HG03565 (cell line): ENCODE measurements around the gene TC2N.
"Not testable (repeated sequence)": the region's sequence is repeated elsewhere in the genome, so short reads cannot be mapped to it uniquely, and the experiment has no call there.

ENCODE experiments used
- ATAC-seq: cut with Tn5 transposase; IDR thresholded peaks from one replicate; pipeline ENCODE4 v1.9.1; 2021; ENCODE audit warnings: mild to moderate bottlenecking, moderate library complexity; ENCODE audit not compliant: unreplicated experiment

The TC2N gene

DNA sequence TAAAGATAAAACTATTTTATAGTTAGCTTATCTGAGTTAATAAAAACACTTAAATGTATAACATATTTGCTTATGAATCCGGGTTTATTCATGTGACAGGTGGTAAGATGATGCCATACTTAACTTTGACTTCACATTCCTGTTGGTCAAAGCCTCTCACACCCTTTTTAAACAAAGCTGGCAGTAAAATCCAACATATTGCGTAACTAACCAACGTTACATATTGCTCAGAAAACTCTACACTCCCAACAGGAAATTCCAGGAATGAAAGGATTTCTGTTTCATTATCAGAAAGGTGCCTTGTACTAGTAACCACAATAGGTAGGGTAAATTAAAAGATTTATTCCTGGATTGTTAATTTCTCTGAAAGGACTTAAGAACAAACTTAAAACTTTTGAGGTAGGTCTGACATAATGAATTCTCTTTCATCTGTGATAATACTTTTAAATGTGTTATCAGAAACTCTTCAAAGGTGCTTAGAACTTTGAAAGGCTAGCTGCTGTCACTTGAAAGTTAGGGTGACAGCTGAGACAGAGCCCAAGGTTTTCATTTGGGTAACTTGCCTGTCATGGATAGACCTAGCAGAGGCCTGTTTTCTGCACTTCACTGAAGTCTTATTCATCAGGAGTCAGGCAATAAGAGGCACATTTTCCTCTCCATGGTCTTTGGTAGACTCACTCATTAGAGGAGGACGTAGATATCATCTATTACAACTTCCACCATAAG lies 111.6 kb downstream of the TC2N start:
- no peak for ATAC-seq

DNA sequence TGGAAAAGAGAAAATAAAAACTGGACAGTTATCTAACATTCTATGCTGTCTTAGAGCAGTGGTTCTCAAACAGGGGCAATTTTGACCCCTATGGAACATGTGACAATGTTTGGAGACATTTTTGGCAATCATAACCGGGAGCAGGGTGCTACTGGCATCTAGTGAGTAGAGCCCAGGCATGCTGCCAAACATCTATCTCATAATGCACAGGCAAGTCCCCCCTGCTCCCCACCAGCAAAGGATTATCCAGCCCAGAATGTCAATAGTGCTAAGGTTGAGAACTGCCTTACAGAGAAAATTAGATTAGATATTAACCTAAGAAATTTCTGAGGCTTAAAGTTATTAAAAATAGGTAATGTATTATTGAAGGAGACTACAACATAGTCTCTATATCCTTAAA lies 112.5 kb downstream of the TC2N start:
- no peak for ATAC-seq

DNA sequence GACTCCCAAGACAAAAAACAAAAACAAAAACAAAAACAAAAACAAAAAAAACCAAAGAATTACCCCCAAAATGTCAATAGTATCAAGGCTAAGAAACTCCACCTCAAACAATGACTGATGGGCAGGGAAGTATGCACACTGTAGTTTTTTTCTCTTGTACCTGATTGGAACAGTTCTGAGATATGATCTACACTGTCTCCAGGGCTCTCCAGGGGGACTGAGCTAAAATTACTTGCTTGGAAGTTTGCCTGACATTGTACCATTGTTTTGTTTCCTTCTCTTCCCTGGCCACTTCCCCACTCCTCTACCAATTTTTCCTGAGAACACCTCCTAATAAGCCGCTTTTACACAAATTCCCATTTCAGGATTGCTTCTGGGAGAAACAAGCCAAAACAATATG lies 113.2 kb downstream of the TC2N start:
- no peak for ATAC-seq

DNA sequence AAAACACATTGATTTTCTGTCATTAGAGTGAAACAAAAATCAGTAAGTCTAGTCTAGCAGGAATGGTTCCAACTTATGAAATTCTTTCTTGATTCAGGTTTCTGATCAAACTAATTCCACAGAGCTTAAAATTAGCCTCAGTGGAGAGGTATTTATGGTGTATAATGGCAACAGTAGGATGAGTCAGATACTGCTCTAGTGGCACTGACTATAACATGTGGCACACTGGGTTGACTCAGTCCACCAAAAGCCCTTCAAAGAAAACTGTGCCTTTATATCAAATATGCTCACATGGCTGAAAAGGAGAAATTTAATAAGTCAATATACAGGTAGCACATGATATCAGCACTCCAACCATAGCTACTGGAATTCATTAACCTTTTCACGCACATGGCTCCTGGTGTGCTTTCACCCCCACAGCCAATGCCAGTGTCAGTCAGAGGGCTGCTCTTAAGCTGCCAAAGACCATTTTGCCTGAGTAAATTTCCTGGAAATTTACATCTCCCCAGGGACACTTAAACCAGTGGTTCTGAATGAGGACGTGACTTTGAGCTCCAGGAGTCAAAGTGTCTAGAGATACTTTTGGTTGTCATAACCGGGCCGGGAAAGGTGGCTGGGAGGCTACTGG lies 113.7 kb downstream of the TC2N start:
- no peak for ATAC-seq

- ATAC-seq: no peak
These were observed 114.4 kb downstream of the TC2N start for GRCh38 chr14:91752961-91753360.

- ATAC-seq: no peak
These were observed 115.6 kb downstream of the TC2N start for GRCh38 chr14:91751719-91752118.

DNA sequence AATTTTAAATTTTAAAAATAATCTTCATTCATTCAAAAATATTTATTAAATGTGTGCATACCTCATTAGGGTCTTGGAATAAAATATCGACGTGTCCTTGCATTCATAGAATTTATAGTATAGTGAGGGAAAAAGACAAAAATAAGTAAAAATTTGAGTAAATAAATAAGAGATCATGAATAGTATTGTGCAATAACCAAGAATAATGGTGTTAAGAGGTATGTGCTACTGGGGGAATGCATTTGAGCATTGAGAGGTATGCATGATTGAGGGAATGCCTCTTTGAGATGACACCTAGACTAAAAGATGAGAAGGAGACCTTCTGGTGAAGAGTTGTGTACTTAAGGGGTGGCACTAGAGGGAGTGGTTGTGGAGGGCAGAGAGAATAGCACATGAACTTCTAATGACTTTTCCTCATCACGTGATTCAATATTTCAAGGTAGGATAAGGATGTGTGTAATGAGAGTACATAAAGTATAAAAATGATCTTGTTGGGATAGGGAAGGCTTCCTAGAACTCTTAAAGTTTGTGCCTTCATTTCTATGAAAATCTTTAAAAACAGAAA lies 116.6 kb downstream of the TC2N start:
- no peak for ATAC-seq

DNA sequence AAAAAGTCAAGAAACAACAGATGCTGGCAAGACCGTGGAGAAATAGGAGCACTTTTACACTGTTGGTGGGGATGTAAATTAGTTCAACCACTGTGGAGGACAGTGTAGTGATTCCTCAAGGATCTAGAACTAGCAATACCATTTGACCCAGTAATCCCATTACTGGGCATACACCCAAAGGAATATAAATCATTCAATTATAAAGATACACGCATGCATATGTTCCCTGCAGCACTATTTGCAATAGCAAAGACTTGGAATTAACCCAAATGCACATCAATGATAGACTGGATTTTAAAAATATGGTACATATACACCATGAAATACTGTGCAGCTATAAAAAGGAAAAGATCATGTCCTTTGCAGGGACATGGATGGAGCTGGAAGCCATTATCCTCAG lies 117.5 kb downstream of the TC2N start:
- no peak for ATAC-seq

- ATAC-seq: no peak
These were observed 119.3 kb downstream of the TC2N start for GRCh38 chr14:91748049-91748448.

DNA sequence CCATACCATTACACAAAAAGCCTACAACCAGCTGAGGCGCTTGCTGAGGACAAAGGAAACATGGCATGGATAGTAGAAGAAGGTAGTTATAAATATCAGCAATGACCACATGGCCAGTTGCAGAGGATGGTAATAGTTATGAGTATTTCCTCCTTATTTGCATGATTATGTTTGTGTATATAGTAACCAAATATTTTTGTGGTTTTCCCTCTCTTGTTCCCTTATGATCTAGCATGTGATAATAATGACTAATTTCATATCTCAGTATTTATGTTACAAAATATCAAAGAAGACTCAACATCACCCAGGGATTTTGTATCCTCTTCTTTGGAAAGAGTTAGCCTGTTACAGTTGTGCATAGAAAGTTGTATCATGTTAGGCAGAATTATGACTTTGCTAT lies 122.0 kb downstream of the TC2N start:
- no peak for ATAC-seq

DNA sequence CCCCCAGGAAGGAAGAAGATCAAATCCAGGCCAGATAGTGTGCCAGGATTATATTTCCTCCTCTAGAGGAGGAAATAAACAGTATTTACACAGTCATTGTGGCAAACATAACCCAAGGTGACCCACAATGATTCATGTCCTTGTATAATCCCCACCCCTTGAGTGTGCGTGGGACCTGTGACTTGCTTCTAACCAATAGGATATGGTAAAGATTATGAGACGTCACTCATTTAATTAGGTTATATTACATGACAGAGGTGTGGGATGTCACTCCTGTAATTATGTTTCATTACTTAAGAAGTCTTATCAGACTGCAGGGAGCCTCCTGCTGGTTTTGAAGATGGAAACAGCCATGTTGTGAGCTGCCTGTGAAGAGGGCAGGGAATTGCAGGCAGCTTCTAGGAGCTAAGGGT lies 123.3 kb downstream of the TC2N start:
- ATAC-seq: no peak

- no peak for ATAC-seq
These were observed 124.1 kb downstream of the TC2N start for GRCh38 chr14:91743305-91743653.

- ATAC-seq: no peak
These were observed 124.6 kb downstream of the TC2N start for GRCh38 chr14:91742621-91743304.

GRCh38 chr14:91739867-91740266 lies 127.5 kb downstream of the TC2N start:
- not testable (repeated sequence) for ATAC-seq

GRCh38 chr14:91737619-91738018 lies 129.7 kb downstream of the TC2N start:
- no peak for ATAC-seq

GRCh38 chr14:91732859-91733477 lies 134.4 kb downstream of the TC2N start:
- ATAC-seq: no peak

DNA sequence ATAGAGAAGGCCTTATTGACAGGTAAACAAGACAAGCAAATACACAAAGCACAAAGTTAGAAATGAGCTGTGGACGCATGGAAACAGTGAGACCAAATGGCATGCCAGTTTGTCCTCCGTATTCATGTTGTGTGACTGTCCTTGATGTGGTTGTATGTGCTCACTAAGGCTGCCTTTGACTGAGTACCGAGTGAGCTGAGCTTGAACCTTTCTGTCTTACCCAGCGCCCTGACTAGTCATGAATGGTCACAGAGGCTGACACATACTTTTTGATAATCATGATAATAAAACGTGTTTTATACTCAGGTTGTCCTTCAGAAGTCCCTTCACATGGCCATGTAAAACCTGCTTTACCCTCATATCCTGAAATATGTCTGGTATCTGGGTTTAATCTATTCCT lies 134.9 kb downstream of the TC2N start:
- ATAC-seq: no peak

DNA sequence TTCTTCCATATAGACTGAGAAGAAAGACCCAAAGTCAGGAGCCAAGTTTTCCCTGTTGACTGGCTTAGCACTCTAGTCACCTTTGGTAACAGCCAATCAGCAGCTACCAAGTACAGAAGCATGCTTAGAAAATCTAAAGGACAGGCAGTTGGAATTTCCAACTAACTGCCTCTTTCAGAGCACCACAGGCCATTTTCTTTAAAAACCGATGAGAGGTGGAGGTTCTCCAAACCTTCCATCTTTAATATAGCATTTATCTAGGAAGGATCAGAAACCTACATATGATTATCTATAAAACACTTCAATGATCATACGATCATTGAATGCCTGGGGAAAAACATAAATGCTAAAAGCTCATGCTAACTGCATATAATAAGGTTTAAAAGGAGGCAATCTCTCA lies 135.3 kb downstream of the TC2N start, which contains the start of gene CATSPERB:
Gene CATSPERB (minus strand): TSS at position 101 of the 400 bp plus-strand sequence. CDS start 2,607 bp downstream, outside the sequence.
- no peak for ATAC-seq

DNA sequence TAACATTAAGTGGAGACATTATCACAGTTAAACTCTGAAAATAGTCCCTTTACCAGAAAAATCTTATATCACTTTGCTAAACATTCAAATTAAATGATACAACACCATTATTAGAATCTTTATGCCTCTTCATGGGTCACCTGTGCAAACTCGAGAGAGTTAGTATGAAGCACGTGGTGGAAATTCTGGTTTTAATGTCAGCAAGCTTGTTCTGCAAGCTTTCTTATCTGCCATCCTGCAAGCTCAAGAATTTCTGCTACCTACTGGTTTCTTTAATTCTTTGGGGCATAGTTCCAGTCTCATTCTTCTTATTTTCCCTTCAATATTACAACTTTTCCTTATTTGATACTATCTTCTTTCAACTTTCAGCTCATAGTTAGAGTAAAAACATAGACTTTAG lies 136.3 kb downstream of the TC2N start:
- no peak for ATAC-seq

DNA sequence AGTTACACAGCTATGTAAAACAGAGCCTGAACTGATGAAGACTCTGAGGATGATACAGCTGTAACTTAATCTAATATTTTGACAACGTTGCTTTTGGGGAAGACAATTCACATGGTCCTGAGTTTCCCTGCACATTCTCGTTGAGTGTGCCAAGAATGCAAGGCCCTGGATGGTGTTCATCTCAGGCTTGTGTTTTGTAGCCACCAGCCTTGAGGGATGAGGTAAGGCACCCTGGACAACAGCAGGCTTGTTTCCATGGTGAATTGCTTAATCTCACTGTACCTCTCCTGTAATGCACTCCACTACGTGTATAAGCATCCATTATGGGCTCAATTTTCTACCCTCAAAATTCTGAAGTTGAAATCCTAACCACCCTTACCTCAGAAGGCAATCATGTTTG lies 137.6 kb downstream of the TC2N start:
- ATAC-seq: no peak
